K562 treated with DMSO at 1 percent for 4 hours (cell line): Measurements from ENCODE around the gene ZG16B. TPM values are rescaled to one million over a fixed set of nuclear protein-coding genes. Genes with fewer than 3 reads are reported as not detected.

Experiments
- total RNA-seq: library from RNA; unstranded; fragments of 300-600 nt; gene quantifications from 2 replicates; pipeline ENCODE4 v1.2.3, GENCODE V29; 2022; ENCODE audit not compliant: insufficient read depth

Gene ZG16B, protein sequence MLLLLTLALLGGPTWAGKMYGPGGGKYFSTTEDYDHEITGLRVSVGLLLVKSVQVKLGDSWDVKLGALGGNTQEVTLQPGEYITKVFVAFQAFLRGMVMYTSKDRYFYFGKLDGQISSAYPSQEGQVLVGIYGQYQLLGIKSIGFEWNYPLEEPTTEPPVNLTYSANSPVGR
- 1.7 TPM in 1 of 2 replicates, not detected in the other for total RNA-seq

DNA sequence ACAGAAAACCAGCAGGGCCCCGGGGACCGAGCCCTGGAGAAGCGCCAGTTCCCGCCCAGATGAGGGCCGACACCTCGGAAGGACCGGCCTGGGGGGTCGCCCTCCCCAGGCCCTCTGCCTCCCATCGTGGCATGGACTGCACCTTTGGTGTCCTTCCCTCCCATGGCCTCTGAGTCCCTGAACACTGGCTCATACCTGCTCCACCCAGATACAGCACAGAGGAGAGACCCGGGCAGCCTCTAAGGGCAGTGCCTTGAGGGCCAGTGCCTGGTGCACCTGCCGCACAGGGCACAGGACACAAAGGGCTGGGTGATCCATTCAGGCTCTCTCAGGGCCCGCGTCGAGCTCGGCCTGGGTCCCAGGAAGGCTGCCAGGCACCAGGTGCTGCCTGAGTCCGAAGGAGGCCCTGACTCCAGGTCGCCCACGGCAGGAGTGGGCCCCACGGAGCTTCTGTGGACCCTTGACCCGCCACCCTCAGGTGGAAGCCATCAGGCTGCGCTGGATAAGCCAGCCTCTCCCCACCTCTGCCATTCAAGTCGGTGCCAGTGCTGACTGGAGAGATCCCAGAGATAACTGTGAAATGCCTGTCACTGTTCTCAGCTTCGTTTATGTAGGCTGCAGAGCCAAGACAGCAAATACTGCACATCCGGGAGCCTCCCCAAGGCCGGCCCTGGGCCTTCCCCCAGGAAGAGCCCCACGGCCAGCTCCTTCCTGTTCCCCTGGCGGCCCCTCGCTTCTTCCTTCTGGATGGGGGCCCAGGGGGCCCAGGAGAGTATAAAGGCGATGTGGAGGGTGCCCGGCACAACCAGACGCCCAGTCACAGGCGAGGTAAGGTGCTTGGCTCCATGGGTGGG lies at the start of gene ZG16B:
ZG16B (plus strand) TSS at position 803 of the 854 bp plus-strand sequence. CDS start 139 bp downstream, outside the sequence.

DNA sequence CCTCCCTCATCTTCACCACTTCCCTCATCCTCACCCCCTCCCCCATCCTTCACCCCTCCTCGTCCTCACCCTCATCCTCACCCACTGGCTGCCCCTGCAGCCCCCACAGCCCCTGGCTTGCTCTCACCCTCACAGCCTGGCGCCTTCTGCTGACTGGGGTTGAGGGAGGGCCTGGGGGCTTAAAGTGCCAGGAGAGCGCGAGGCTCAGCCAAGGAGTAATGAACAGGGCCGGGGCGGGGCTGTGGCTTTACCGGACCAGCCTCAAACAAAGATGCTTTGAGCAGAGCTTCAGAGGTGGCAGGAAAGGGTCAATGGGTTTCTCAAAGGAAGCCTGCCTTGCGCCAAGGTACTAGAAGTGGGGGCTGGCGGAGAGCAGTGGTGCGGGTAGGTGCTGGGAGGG lies 42.7 kb upstream of the ZG16B start, which contains the start of gene PRSS33:
PRSS33 (minus strand) TSS at position 155 of the 400 bp plus-strand sequence. CDS start 1,013 bp downstream, outside the sequence.

DNA sequence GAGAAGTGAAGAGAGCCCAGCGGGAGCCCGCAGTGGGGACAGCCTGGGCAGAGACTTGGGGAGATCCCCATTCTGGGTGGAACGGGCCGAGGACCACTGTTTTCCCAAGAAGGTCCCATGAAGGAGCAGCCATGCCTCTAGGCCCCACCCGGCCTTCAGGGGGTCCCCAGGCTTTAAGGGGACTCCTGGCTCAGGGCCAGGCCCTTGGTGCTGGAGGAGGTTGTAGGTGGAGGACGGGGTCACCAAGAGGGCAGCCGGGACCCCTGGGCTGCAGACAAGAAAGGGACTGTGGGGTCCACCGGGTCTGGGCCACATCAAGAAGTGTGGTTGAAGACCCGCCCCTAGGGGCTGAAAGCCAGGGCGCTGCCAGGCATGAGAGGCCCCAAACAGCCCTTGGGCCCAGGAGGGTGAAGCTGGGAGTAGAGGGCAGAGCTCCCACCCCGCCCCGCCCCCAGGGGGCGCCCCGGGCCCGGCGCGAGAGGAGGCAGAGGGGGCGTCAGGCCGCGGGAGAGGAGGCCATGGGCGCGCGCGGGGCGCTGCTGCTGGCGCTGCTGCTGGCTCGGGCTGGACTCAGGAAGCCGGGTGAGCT lies 13.3 kb upstream of the ZG16B start, which contains the start of gene PRSS21:
PRSS21 (plus strand) TSS at position 487 of the 589 bp plus-strand sequence; CDS start at position 519, 32 bp downstream.

DNA sequence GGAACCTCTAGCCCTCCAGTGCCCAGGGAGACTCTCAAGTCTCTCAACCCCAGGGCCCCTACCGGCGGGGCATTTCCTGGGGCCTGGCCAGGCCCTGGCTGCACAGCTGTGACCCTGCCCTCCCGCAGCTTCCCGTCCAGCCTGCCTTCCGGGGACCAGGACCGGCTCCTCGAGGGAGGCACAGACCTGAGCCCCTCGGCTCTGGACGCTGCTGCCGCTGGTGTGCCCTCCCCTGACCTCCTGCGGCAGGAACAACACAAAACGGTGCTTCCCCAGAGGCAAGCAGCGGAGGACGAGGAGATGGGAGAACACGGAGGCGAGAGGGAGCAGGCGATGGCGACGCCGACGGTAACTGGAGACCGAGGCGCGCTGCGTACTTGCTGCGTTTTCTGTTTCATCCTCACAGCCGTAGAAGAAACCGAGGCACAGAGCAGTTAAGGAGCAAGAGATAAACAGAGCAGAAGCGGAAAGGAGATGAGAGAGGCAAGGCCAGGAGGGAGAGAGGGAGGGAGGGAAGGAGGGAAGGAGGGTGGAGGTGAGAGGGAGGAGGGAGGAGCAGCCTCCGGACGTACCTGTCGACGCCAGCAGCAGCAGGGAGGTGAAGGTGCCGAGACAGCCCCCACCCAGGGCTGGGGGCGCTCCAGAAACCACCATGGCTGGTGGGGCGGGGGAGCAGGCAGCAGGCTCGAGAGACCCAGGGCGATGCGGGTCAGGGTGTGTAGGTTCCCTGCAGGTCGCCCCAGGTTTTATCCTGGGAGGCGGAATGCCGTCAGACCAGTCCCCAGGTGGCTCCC lies 27.5 kb downstream of the ZG16B start, which contains the start of gene PRSS22:
PRSS22 (minus strand) TSS at position 720 of the 794 bp plus-strand sequence; CDS start at position 654, 66 bp downstream.

Other genes with a start within 250 kb of the ZG16B start
- 55.1 and 57.0 TPM in 2 replicates for gene KCTD5, start 147.8 kb upstream of the ZG16B start, total RNA-seq
- gene PRSS27, start 110.1 kb upstream of the ZG16B start, total RNA-seq: 0.61 and 1.9 TPM in 2 replicates
- 145 and 244 TPM in 2 replicates for gene SRRM2, start 77.7 kb upstream of the ZG16B start, total RNA-seq
- 201 and 221 TPM in 2 replicates for gene ELOB, start 53.0 kb upstream of the ZG16B start, total RNA-seq
- not detected in 2 replicates for gene PRSS33, start 42.7 kb upstream of the ZG16B start, total RNA-seq
- gene PRSS41, start 31.8 kb upstream of the ZG16B start, total RNA-seq: not detected in 2 replicates
- 95.8 and 106 TPM in 2 replicates for gene PRSS21, start 13.1 kb upstream of the ZG16B start, total RNA-seq
- gene PRSS22, start 27.9 kb downstream of the ZG16B start, total RNA-seq: not detected in 2 replicates
- 45.9 and 76.3 TPM in 2 replicates for gene FLYWCH2, start 52.9 kb downstream of the ZG16B start, total RNA-seq
- 33.1 and 37.0 TPM in 2 replicates for gene FLYWCH1, start 81.6 kb downstream of the ZG16B start, total RNA-seq
- 1.1 and 2.0 TPM in 2 replicates for gene KREMEN2, start 134.0 kb downstream of the ZG16B start, total RNA-seq
- gene PAQR4, start 139.0 kb downstream of the ZG16B start, total RNA-seq: 15.4 and 15.7 TPM in 2 replicates
- 137 and 143 TPM in 2 replicates for gene PKMYT1, start 150.1 kb downstream of the ZG16B start, total RNA-seq
- 3.2 and 4.8 TPM in 2 replicates for gene CLDN9, start 182.6 kb downstream of the ZG16B start, total RNA-seq
- 0.75 and 1.1 TPM in 2 replicates for gene CLDN6, start 187.9 kb downstream of the ZG16B start, total RNA-seq
- gene TNFRSF12A, start 190.1 kb downstream of the ZG16B start, total RNA-seq: 18.9 and 26.6 TPM in 2 replicates
- 29.9 and 38.3 TPM in 2 replicates for gene HCFC1R1, start 193.6 kb downstream of the ZG16B start, total RNA-seq
- 53.0 and 55.1 TPM in 2 replicates for gene THOC6, start 193.7 kb downstream of the ZG16B start, total RNA-seq
- not detected in 2 replicates for gene BICDL2, start 206.6 kb downstream of the ZG16B start, total RNA-seq
- gene MMP25, start 216.3 kb downstream of the ZG16B start, total RNA-seq: not detected in 2 replicates
- gene IL32, start 235.3 kb downstream of the ZG16B start, total RNA-seq: 24.6 and 29.6 TPM in 2 replicates